Osteoblast (primary cell): ENCODE measurements around the gene RPS28. TPM values are rescaled to one million over a fixed set of nuclear protein-coding genes. Genes with fewer than 3 reads are reported as not detected.

ENCODE experiments used
- DNase-seq: peaks from one replicate; pipeline ENCODE4 v3.0.0; 2011; ENCODE audit warnings: low spot score, mixed read lengths; ENCODE audit not compliant: insufficient read length; ENCODE audit errors: missing footprints
- H2AFZ ChIP-seq: 2 replicates; pipeline ENCODE4 v1.6.0; 2011; ENCODE audit warnings: mild to moderate bottlenecking, low read length
- H3K27ac ChIP-seq: 2 replicates; pipeline ENCODE4 v1.5.1; 2011; ENCODE audit warnings: mild to moderate bottlenecking, low read depth, low read length, moderate library complexity
- H3K27me3 ChIP-seq: 2 replicates; pipeline ENCODE4 v1.6.0; 2012; ENCODE audit warnings: mild to moderate bottlenecking, control low read depth, inconsistent platforms, low read length, moderate library complexity; ENCODE audit not compliant: insufficient read depth
- H3K36me3 ChIP-seq: 2 replicates; pipeline ENCODE4 v1.5.1; 2011; ENCODE audit warnings: mild to moderate bottlenecking, low read length, control low read depth, moderate library complexity; ENCODE audit not compliant: insufficient read depth
- H3K4me1 ChIP-seq: 2 replicates; pipeline ENCODE4 v1.5.1; 2011; ENCODE audit warnings: mild to moderate bottlenecking, low read length, control low read depth, moderate library complexity; ENCODE audit not compliant: insufficient read depth
- H3K4me2 ChIP-seq: 2 replicates; pipeline ENCODE4 v1.6.0; 2011; ENCODE audit warnings: mild to moderate bottlenecking, low read length; ENCODE audit not compliant: insufficient read depth
- H3K4me3 ChIP-seq: fragments of 200-600 bp; sonication (generic); 3 replicates; pipeline ENCODE4 v1.5.1; 2012; ENCODE audit warnings: mild to moderate bottlenecking, low read length, inconsistent platforms; ENCODE audit not compliant: insufficient read depth
- H3K79me2 ChIP-seq: 2 replicates; pipeline ENCODE4 v1.6.0; 2012; ENCODE audit warnings: mild to moderate bottlenecking, low read length, control low read depth, inconsistent platforms; ENCODE audit not compliant: insufficient read depth
- H3K9me3 ChIP-seq: 2 replicates; pipeline ENCODE4 v1.5.1; 2011; ENCODE audit warnings: low read depth, low read length, control low read depth
- H4K20me1 ChIP-seq: 2 replicates; pipeline ENCODE4 v1.6.0; 2012; ENCODE audit warnings: mild to moderate bottlenecking, low read length, control low read depth; ENCODE audit not compliant: insufficient read depth
- CTCF ChIP-seq: IDR thresholded peaks from 2 replicates; pipeline ENCODE4 v1.5.1; 2011; ENCODE audit warnings: mild to moderate bottlenecking, low read depth, low read length, moderate library complexity; ENCODE audit errors: extremely low read depth
- total RNA-seq: library from RNA; depleted of rRNA; stranded (reverse); fragments of >200 nt; gene quantifications from 2 replicates; pipeline ENCODE4 v1.2.3, GENCODE V29; 2012

The RPS28 gene
- total RNA-seq, 1 donor: 177 TPM

GRCh38 chr19:8358948-8359347, 37.7 kb downstream of the RPS28 start:
- DNase-seq: no peak
- H4K20me1 ChIP-seq: no peaks in the 10 kb centered on the region
- H3K4me3 ChIP-seq: no peak overlapping the region
- H3K27ac ChIP-seq: no peak overlapping the region
- H2AFZ ChIP-seq: no peak overlapping the region
- H3K4me2 ChIP-seq: no peak overlapping the region
- no peaks in the 10 kb centered on the region for H3K9me3 ChIP-seq
- peaks cover 40% of the 10 kb centered on the region for H3K4me1 ChIP-seq
- H3K79me2 ChIP-seq: no peaks in the 10 kb centered on the region
- H3K27me3 ChIP-seq: no peaks in the 10 kb centered on the region
- H3K36me3 ChIP-seq: no peaks in the 10 kb centered on the region
- no peak for TF ChIP-seq CTCF

- Histone ChIP-seq H3K27ac (no peak overlapping the region), H3K4me1 (peaks cover 36% of the 10 kb centered on the region), H3K36me3 (no peaks in the 10 kb centered on the region), H3K79me2 (no peaks in the 10 kb centered on the region), H4K20me1 (no peaks in the 10 kb centered on the region), H3K27me3 (no peaks in the 10 kb centered on the region), H3K4me2 (no peak overlapping the region), H3K9me3 (no peaks in the 10 kb centered on the region), H2AFZ (no peak overlapping the region), H3K4me3 (no peak overlapping the region)
- no peak for TF ChIP-seq CTCF
- no peak for DNase-seq
Measured at GRCh38 chr19:8360196-8360595, 38.9 kb downstream of the RPS28 start.

GRCh38 chr19:8361921-8362793, 40.9 kb downstream of the RPS28 start:
- peak overlapping the region; percentile 52 for H3K4me2 ChIP-seq
- H3K79me2 ChIP-seq: no peaks in the 10 kb centered on the region
- H2AFZ ChIP-seq: no peak overlapping the region
- TF ChIP-seq CTCF: no peak
- H4K20me1 ChIP-seq: peaks cover 15% of the 10 kb centered on the region
- H3K27ac ChIP-seq: peak overlapping the region; percentile 88
- no peak overlapping the region for H3K4me3 ChIP-seq
- no peaks in the 10 kb centered on the region for H3K9me3 ChIP-seq
- no peaks in the 10 kb centered on the region for H3K36me3 ChIP-seq
- H3K4me1 ChIP-seq: peaks cover 39% of the 10 kb centered on the region
- no peaks in the 10 kb centered on the region for H3K27me3 ChIP-seq
- DNase-seq: peak; percentile 98

GRCh38 chr19:8363803-8364771, 42.8 kb downstream of the RPS28 start, which contains the start of gene ANGPTL4:
ANGPTL4 (plus strand) TSS chr19:8364155; CDS start chr19:8364322, 167 bp downstream.
- Histone ChIP-seq H3K4me2 (peak within 1 kb of the TSS; percentile 79), H3K9me3 (no peaks in the 10 kb centered on the region), H4K20me1 (peaks cover 20% of the 10 kb centered on the region), H2AFZ (peak within 1 kb of the TSS; percentile 41), H3K36me3 (peaks cover 8% of the 10 kb centered on the region), H3K4me3 (peak within 1 kb of the TSS; percentile 86), H3K4me1 (peaks cover 52% of the 10 kb centered on the region), H3K79me2 (no peaks in the 10 kb centered on the region), H3K27me3 (no peaks in the 10 kb centered on the region), H3K27ac (peak within 1 kb of the TSS; percentile 80)
- TF ChIP-seq CTCF: peak; percentile 11
- peak; percentile 91 for DNase-seq
